Coronary artery (tissue), 2 donors: Measurements from ENCODE around the gene RPS6KA5.
"Not testable (repeated sequence)": the region's sequence is repeated elsewhere in the genome, so short reads cannot be mapped to it uniquely, and the experiment has no call there.

Experiments
- DNase-seq: peaks from one replicate; pipeline ENCODE4 v3.0.0-alpha.2; 2017; ENCODE audit warnings: low spot score
- H3K27ac ChIP-seq, 2 donors: fragments of 200-600 bp; sonication (generic); one replicate each; pipeline ENCODE4 v1.5.1; 2016 to 2019
- H3K4me3 ChIP-seq: fragments of 200-600 bp; sonication (generic); 2 replicates; pipeline ENCODE4 v1.5.1; 2016; ENCODE audit warnings: mild to moderate bottlenecking, moderate library complexity
- CTCF ChIP-seq: fragments of 200-600 bp; sonication (generic); IDR thresholded peaks from one replicate; pipeline ENCODE4 v1.5.1; 2019; ENCODE audit warnings: antibody characterized with exemption

Gene RPS6KA5

GRCh38 chr14:90850487-90850886 is 210.0 kb downstream of the RPS6KA5 start:
- no peak for DNase-seq
- no peak overlapping the region for H3K4me3 ChIP-seq
- no peak for TF ChIP-seq CTCF
- H3K27ac ChIP-seq: no peak overlapping the region

GRCh38 chr14:90849787-90850444 is 210.5 kb downstream of the RPS6KA5 start:
- H3K27ac ChIP-seq: no peak overlapping the region
- no peak for TF ChIP-seq CTCF
- H3K4me3 ChIP-seq: no peak overlapping the region
- no peak for DNase-seq

GRCh38 chr14:90848944-90849731 is 211.3 kb downstream of the RPS6KA5 start:
- Histone ChIP-seq H3K4me3 (no peak overlapping the region), H3K27ac (no peak overlapping the region)
- no peak for DNase-seq
- TF ChIP-seq CTCF: no peak

GRCh38 chr14:90846511-90846910 is 213.9 kb downstream of the RPS6KA5 start:
- DNase-seq: no peak
- TF ChIP-seq CTCF: no peak
- no peak overlapping the region for H3K4me3 ChIP-seq
- H3K27ac ChIP-seq: no peak overlapping the region

GRCh38 chr14:90844321-90844720 is 216.1 kb downstream of the RPS6KA5 start:
- DNase-seq: no peak
- Histone ChIP-seq H3K27ac (no peak overlapping the region), H3K4me3 (no peak overlapping the region)
- no peak for TF ChIP-seq CTCF

GRCh38 chr14:90842726-90843125 is 217.7 kb downstream of the RPS6KA5 start:
- TF ChIP-seq CTCF: no peak
- no peak overlapping the region for H3K27ac ChIP-seq
- H3K4me3 ChIP-seq: no peak overlapping the region
- DNase-seq: no peak

- not testable (repeated sequence) for H3K4me3 ChIP-seq, DNase-seq, H3K27ac ChIP-seq
These were observed 219.8 kb downstream of the RPS6KA5 start for GRCh38 chr14:90840667-90841066.
